ENCODE results near the gene PSMB3. TPM values are rescaled to one million over a fixed set of nuclear protein-coding genes. Genes with fewer than 3 reads are reported as not detected.

PSMB3 gene
- total and polyA plus RNA-seq, 9 of the 15 experiments (the other 6 are each of a cell fraction or from before 2014, with no cell fraction given): 460 to 2,775 (median 574) TPM

DNA sequence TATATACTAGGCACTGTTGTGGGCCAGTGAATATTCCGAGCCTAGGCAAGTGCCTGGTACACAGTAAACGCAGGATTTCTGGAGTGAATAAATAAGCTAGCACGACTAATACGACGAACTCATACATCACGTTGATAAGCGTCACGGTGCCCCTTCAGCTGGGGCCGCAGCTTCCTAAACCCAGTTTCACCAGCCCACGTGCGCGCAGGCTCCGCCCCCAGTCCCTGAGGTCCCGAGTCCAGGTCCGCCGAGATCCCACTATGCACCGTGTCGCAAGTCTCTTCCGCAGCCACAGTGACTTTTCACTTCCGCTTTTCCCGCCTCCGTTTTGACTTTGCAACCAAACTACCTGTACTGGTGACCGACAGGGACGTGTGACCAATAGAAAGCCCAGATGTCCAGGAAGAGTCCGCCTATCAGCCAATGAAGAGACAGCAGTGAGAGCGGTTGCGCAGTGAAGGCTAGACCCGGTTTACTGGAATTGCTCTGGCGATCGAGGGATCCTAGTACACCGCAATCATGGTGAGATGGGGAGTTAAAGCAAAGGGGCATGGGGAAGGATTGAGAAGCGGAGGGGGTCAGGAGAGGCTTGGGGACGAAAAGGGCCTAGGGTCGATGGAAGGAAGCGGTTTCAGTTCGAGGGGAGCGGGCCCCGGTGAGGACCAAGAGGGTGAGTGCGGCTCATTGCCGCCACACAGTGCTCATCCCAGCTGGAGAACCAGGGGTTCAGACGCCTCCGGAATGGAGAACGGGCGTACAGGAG, at the start of gene PSMB3 (continued):
- TF ChIP-seq ZNF175 (CRISPR knock-in tag; IDR thresholded peaks at IDR 0.05; ENCODE audit: low read depth) (no peak), THRAP3 (IDR thresholded peaks at IDR 0.05; ENCODE audit: borderline replicate concordance) (no peak), RBM14 (IDR thresholded peaks at IDR 0.05; ENCODE audit: borderline replicate concordance, insufficient read depth, low read depth, low read length) (no peak), MYNN (IDR thresholded peaks at IDR 0.05) (no peak), MYNN (CRISPR knock-in tag; IDR thresholded peaks at IDR 0.05) (no peak), SMARCE1 (IDR thresholded peaks at IDR 0.05) (no peak), ZNF23 (CRISPR knock-in tag; IDR thresholded peaks at IDR 0.05) (no peak), SLC30A9 (CRISPR knock-in tag; IDR thresholded peaks at IDR 0.05) (no peak), EZH2 (IDR thresholded peaks at IDR 0.05; ENCODE audit: borderline replicate concordance, low read depth, low read length) (no peak), STAT5A (IDR thresholded peaks at IDR 0.05; ENCODE audit: borderline replicate concordance, low read length) (no peak), ZFX (CRISPR knock-in tag; IDR thresholded peaks at IDR 0.05) (peak; percentile 45; the same call in 1 of the 2 replicates), ZKSCAN8 (CRISPR knock-in tag; IDR thresholded peaks at IDR 0.05) (no peak), MYBL2 (IDR thresholded peaks at IDR 0.05; ENCODE audit: low read depth) (no peak; the same call in 1 of the 2 replicates), MYBL2 (CRISPR knock-in tag; IDR thresholded peaks at IDR 0.05; ENCODE audit: borderline replicate concordance) (no peak), ZNF780A (CRISPR knock-in tag; IDR thresholded peaks at IDR 0.05) (no peak)
- TF ChIP-seq, protein P1, sequence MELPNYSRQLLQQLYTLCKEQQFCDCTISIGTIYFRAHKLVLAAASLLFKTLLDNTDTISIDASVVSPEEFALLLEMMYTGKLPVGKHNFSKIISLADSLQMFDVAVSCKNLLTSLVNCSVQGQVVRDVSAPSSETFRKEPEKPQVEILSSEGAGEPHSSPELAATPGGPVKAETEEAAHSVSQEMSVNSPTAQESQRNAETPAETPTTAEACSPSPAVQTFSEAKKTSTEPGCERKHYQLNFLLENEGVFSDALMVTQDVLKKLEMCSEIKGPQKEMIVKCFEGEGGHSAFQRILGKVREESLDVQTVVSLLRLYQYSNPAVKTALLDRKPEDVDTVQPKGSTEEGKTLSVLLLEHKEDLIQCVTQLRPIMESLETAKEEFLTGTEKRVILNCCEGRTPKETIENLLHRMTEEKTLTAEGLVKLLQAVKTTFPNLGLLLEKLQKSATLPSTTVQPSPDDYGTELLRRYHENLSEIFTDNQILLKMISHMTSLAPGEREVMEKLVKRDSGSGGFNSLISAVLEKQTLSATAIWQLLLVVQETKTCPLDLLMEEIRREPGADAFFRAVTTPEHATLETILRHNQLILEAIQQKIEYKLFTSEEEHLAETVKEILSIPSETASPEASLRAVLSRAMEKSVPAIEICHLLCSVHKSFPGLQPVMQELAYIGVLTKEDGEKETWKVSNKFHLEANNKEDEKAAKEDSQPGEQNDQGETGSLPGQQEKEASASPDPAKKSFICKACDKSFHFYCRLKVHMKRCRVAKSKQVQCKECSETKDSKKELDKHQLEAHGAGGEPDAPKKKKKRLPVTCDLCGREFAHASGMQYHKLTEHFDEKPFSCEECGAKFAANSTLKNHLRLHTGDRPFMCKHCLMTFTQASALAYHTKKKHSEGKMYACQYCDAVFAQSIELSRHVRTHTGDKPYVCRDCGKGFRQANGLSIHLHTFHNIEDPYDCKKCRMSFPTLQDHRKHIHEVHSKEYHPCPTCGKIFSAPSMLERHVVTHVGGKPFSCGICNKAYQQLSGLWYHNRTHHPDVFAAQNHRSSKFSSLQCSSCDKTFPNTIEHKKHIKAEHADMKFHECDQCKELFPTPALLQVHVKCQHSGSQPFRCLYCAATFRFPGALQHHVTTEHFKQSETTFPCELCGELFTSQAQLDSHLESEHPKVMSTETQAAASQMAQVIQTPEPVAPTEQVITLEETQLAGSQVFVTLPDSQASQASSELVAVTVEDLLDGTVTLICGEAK (IDR thresholded peaks at IDR 0.05): peak; percentile 92
- TF ChIP-seq, protein P1 (CRISPR knock-in tag; IDR thresholded peaks at IDR 0.05): no peak
- TF ChIP-seq, protein P2, sequence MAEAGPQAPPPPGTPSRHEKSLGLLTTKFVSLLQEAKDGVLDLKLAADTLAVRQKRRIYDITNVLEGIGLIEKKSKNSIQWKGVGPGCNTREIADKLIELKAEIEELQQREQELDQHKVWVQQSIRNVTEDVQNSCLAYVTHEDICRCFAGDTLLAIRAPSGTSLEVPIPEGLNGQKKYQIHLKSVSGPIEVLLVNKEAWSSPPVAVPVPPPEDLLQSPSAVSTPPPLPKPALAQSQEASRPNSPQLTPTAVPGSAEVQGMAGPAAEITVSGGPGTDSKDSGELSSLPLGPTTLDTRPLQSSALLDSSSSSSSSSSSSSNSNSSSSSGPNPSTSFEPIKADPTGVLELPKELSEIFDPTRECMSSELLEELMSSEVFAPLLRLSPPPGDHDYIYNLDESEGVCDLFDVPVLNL (CRISPR knock-in tag; IDR thresholded peaks at IDR 0.05; ENCODE audit: low read depth): peak; percentile 92; the same call in 1 of the 2 replicates

All from K562 (cell line).